Measurements from ENCODE around the gene MTOR.
"Not testable (repeated sequence)": the region's sequence is repeated elsewhere in the genome, so short reads cannot be mapped to it uniquely, and the experiment has no call there.

Gene MTOR

DNA sequence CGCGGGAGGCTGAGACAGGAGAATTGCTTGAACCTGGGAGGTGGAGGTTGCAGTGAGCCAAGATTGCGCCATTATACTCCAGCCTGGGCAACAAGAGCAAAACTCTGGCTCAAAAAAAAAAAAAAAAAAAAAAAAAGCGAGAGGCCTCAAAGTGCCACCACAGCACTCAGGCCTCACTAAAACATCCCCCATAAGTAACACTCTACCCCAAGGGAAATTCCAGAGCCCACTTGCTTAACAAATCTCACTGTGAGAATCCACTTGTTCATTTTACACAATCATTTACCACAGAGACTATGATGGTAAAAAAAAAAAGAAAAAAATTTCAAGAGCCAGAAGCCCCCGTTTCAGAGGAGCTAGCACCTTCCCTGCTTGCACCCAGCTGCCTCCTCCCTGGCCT is 136.4 kb downstream of the MTOR start:
- DNase-seq (ENCODE audit: low read depth in 2 of 3, low spot score in 1 of 3): no peak

DNA sequence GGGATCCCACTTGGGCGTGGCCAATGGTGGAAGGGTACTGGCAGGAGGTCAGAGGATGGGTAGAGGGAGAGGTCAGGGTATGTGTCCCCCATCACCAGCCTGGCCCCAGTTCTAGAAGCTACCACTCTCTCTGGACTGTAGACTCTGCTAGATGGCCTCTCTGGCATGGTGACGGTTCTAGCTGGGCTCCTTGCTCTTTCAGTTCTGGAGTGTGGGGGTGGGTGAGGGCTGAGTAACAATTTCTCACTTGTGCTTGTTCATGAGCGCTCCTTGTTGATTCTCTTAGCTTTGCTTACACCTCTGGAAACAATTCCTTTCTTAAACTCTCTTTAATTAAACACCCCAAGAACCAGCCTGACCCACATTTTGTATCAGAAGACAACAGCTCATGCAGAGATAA is 137.4 kb downstream of the MTOR start:
- no peak for DNase-seq (ENCODE audit: low read depth in 2 of 3, low spot score in 1 of 3)

DNA sequence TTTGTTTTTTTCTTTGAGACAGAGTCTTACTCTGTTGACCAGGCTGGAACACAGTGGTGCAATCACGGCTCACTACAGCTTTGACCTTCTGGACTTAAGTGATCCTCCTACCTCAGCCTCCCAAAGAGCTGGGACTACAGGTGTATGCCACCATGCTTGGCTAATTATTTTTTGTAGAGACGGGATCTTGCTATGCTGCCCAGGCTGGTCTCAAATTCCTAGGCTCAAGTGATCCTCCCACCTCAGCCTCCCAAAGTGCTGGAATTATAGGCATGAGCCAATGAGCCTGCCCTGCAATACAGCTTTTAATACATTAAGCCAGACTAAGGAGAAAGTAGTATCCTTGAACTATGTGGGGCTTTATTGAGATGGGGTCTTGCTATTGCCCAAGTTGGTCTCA is 146.0 kb downstream of the MTOR start:
- DNase-seq (ENCODE audit: low read depth in 2 of 3, low spot score in 1 of 3): no peak

DNA sequence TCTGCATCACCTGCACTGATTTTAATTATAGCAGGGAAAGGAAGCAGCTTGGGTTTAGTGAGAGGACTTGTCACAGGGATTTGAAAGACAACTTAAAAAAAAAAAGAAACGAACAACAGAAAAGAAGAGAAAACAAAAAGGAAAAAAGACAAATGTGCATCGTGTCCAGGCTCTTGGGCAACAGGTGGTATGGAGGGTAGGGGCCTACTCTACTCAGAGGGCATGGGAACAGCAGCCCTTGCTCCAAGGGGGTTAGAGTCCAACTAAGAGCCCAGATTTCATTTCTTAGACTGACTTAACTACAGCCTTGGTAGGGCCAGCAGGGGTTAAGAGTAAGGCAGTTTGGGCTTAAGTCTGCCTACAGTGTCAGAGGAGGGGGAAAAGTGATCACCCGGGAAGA is 147.4 kb downstream of the MTOR start:
- DNase-seq (ENCODE audit: low read depth in 2 of 3, low spot score in 1 of 3): no peak

DNA sequence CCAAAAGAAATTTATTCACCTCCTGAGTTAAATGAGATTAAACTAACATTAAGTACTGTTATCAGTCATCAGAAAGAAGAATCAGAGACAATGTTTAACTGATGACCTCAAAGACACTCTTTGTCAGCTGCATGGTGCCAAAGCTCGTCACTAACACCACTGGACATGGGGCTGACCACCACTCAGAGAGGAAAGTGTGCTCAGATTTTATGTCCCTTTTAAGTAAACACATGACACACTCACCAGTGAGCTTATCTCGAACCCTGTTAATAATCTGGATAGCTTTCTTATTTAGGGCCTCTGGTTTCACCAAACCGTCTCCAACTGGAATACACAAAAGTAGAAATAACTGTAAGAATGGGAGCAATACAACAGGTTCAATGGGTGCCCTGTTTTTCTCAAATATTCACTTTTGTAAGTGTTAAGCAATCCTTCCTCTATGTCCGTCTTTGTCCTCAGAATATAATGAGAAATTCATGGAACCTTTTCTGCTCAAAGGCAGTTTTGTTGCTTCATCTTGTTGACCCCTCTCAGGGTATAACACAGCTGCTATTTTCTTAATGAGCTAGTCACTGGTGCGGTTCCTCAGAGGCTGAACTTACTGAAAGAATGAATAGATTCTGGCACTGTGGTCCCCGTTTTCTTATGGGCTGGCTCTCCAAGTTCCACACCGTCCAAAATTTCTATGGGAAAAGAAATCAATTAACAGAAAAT is 153.1 kb downstream of the MTOR start:
- no peak for DNase-seq (ENCODE audit: low read depth in 2 of 3, low spot score in 1 of 3)

DNA sequence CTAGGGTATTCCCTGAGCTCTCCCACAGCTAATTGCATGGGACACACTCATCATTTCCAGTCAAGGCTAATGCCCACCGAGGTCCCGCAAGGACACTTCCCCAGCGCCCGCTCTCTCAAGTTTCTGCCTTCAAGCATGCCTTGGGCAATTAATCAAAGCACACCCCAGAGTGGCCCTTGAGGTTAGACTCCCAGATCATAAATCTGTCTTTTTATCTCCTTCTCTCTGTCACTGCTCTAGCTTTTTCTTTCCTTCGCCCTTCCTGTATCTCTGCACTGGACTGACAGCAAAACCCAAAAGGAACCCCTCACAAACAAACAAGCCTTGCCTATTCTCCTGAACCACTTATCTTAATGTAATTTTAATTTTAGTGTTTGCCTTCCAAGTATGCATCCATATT is 154.8 kb downstream of the MTOR start:
- DNase-seq (ENCODE audit: low read depth in 2 of 3, low spot score in 1 of 3): no peak

DNA sequence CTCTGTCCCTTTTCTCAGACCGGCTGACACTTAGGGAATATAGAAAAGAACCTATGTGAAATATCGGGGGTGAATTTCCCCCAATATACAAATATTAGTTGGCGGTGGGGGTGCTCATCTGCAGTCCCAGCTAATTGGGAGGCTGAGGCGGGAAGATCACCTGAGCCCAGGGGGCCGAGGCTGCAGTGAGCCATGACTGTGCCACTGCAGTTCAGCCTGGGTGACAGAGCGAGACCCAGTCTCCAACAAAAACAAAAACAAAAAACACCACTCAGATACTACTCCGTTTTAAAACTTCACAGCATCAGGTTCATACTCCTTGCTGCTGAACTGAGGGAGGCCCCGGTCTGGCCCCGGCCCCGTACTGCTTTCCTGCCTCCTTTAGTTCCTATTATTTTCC is 156.8 kb downstream of the MTOR start:
- no peak for DNase-seq (ENCODE audit: low read depth in 2 of 3, low spot score in 1 of 3)

DNA sequence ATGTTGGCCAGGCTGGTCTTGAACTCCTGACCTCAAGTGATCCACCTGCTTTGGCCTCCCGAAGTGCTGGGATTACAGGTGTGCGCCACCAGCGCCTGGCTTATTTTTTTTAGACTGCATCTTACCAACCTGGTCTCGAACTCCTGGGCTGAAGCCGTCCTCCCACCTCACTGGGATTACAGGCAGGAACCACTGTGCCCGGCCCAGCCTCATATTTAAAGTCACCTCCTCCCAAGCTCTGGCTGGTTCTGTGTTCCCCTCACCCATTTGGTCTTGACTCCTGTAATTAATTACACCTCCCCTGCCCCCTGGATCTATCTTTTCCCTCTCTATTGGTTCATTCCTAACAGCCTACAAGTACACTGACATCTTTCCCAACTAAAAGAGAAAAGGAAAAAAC is 161.0 kb downstream of the MTOR start:
- no peak for DNase-seq (ENCODE audit: low read depth in 2 of 3, low spot score in 1 of 3)

DNA sequence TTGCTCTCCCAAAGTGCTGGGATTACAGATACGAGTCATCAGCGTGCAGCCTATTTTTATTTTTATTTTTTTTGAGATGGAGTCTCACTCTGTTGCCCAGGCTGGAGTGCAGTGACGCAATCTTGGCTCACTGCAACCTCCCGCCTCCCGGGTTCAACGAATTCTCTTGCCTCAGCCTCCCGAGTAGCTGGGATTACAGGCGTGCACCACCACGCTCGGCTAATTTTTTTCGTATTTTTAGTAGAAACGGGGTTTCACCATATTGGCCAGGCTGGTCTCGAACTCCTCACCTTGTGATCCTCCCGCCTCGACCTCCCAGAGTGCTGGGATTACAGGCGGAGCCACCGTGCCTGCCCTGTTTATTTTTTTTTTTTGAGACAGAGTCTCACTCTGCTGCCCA is 161.5 kb downstream of the MTOR start:
- DNase-seq (ENCODE audit: low read depth in 2 of 3, low spot score in 1 of 3): not testable (repeated sequence)

DNA sequence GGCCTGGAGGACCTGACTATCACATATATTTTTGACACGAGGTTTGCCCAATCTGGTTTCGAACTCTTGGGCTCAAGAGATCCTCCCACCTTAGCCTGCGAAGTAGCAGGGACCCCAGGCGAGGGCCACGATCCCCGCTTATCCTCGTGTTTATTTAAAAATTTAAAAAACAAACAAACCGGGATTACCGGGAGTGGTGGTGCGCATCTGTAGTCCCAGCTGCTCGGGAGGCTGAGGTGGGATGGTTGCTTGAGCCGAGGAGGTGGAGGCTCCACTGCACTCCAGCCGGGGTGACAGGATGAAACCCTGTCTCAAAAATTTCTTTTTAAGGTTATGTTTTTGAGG is 162.2 kb downstream of the MTOR start:
- no peak for DNase-seq (ENCODE audit: low read depth in 2 of 3, low spot score in 1 of 3)

DNA sequence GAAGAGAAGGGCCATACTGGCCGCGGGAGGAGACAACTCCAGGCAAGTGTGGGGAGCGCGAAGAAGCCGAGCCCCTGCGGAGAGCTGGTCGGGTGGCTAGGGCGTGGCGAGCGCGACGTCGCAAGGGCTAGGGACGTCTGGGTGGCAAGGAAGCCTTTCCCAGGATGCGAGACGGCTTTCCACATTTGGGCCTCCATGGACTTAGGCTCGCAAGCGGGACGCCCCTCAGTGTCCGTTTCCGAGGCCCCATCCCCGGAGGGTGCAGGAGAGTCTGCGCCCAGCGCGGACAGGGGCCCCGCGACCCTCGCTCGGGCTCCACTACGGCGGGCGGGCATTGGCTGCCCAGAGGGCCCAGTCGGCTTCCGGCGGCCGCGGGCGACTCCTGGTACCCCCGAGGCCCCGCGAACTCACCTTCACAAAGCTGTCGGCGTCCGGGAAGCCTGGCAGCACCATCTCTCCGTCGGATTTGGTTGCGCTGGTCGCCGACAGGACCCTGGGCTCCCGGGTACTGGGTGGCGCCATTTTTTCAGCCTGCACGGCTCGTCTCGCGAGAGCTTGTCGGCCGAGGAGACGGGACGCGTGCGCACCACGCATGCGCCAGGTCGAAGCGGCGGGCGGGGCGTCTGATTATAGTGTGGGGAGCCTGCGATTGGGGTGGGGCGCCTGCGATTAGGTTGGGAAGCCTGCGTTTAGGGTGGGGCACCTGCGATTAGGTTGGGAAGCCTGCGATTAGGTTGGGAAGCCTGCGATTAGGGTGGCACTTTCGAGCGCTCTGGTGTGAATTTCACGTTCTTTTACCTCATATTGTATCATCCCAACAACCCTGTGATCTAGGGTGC is 162.8 kb downstream of the MTOR start, which contains the start of gene EXOSC10:
Gene EXOSC10, minus strand, starts transcription at position 560 of the 839 bp plus-strand sequence. Its CDS starts 38 bp downstream, at position 522.
- peak; percentile 92 to 93 (median 93) for DNase-seq (ENCODE audit: low read depth in 2 of 3, low spot score in 1 of 3)

DNA sequence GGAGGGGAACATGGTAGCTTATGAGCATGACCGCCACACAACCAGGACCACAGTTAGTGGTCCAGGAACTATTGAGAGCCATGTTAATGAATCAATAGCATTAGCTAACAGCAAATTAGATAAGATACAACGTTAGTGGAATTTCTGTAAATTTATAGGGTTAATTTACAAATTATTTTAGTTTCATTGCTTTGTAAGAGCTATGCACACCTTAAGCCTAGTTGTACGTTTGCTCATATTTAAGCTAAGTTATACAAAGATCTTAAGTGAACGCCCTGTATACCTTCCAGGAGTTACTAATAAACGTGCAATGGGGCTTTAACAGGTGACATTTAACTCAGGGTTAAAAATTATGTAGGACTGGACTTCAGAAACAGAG is 163.4 kb downstream of the MTOR start:
- no peak for DNase-seq (ENCODE audit: low read depth in 2 of 3, low spot score in 1 of 3)

DNA sequence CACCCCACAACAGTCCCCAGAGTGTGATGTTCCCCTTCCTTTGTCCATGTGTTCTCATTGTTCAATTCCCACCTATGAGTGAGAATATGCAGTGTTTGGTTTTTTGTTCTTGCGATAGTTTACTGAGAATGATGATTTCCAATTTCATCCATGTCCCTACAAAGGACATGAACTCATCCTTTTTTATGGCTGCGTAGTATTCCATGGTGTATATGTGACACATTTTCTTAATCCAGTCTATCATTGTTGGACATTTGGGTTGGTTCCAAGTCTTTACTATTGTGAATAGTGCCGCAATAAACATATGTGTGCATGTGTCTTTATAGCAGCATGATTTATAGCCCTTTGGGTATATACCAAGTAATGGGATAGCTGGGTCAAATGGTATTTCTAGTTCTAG is 178.6 kb downstream of the MTOR start:
- DNase-seq (ENCODE audit: low read depth in 2 of 3, low spot score in 1 of 3): not testable (repeated sequence)

DNA sequence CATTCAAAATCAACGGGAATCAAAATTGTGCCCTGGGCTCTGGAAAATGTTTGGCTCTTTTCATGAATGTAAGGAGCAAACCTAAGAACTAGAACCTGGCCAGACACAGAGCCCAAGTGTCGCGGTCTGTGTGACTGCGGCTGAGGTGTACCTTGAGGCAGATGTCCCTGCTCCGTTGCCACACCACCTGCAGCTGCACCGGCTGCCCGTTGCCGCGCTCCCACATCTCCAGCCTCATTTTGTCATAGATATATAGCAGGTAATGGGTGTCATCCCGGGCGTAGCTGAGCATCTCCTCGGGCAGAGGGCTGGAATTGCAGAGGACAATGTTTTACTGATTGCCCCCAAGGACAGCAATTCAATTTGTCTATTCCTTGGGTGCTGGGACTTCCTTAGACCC is 181.4 kb downstream of the MTOR start:
- DNase-seq (ENCODE audit: low read depth in 2 of 3, low spot score in 1 of 3): no peak

DNA sequence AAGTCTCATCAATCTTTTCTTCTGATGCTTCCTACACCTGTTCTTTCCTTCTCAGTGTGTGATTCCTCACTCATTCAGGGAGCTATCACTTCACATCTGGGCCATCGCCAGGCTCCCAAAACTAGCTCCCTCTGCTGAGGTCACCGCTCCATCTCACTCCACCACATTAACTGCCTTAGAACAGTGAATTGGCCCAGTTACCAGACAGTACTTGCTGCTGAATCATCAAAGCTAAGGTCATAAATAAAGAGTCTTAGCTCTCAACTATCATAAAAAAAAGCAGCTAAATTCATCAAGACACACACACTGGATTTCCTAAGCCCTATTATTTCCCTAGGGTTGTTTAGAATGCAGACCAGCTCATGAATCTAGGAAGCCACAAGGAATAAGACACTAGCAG is 183.7 kb downstream of the MTOR start:
- DNase-seq (ENCODE audit: low read depth in 2 of 3, low spot score in 1 of 3): no peak

DNA sequence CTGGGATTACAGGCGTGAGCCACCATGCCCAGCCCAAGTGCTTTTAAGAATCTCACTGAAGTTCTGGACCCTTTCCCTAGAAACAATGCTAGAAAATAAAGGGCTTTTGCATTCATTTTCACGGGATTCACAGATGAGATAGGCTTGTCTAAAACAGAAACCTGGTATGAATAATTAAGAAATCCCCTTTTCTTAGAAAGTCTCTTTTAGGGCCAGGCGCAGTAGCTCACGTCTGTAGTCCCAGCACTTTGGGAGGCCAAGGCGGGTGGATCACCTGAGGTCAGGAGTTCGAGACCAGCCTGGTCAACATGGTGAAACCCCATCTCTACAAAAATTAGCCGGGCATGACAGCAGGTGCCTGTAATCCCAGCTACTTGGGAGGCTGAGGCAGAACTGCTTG is 189.0 kb downstream of the MTOR start:
- DNase-seq (ENCODE audit: low read depth in 2 of 3, low spot score in 1 of 3): not testable (repeated sequence)

DNA sequence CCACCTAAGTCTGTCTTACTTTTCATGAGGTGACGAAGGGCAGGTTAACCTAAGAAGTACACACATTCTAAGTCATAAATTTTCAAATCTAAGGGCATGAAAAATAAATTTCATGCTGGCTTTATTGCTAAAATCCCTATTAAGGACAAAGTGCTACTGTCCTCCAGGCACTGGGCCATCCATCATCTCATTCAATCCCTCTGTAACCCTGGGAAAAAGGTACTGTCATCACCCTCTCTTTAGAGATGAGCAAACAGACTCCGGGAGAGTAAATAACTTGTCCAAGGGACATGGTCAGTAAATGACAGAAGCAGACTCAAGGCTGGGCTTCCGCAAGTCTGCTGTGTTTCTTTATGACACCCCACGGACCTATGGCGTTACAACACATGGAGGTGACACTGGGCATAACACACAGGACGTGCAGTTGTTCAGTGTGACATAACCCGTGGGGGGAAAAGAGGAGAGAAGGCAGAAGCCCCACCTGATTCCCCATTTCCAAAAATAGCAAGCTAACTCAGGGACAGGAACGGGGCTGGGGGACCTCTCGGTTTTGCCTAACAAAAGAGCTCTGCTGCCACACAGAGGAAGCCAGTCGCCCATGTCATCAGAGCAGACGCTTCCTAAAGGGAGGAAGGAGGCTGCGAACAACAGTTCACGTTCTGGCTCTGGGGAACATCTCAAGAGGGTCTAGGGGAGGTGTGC is 190.0 kb downstream of the MTOR start:
- DNase-seq (ENCODE audit: low read depth in 2 of 3, low spot score in 1 of 3): no peak

DNA sequence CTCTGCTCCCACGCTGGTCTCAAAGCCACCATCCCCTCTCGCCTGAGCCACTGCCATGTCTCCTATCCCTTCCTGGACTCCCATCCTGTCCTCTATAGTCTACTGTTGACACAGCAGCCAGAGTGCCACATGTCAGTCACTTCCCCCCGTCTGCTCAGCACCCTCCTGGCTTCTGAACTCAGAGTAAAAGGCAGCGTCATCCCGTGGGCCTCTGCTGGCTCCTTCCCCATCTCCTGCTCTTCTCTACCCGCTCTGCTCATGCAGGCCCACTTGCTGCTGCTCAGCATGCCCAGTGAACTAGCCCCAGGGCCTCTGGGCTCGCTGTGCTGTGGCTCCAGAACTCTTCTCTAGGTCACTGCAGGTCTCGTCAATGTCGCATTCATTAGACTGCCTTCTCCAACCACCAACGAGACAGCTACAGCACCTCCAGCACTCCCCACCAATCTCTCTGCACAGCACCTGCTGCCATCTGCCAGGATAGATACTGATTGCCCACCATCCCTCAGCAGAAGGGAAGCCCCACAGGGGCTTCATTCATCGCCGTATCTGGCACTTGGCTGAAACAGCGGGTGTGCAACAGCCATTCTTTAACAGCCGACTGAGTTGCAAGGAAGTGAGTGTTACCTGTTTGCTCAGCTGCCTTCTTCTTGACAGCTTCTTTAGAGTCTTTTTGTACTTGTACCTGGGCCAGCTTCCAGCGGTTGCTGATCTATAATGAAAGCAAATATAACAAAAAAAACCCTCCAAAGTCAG is 190.7 kb downstream of the MTOR start:
- no peak for DNase-seq (ENCODE audit: low read depth in 2 of 3, low spot score in 1 of 3)

DNA sequence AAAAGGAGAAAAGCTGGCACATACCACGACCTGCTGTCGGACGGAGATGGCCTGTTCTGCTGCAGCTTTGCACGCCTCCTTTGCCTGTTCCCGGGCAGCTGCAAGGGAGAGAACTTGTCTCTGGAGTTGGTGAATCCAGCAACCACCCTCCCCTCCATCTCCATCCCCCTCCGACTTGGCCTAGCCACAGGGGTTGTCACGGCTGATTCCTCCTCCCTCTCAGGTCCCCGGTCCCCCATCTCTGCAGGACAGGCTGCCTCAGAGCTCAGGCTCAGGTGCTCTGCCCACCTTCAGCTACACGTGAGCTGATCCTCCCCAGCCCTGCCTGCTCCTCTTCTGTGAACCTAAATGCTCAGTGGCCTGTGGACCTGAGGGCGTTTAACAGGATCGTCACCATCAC is 191.5 kb downstream of the MTOR start:
- DNase-seq (ENCODE audit: low read depth in 2 of 3, low spot score in 1 of 3): no peak

DNA sequence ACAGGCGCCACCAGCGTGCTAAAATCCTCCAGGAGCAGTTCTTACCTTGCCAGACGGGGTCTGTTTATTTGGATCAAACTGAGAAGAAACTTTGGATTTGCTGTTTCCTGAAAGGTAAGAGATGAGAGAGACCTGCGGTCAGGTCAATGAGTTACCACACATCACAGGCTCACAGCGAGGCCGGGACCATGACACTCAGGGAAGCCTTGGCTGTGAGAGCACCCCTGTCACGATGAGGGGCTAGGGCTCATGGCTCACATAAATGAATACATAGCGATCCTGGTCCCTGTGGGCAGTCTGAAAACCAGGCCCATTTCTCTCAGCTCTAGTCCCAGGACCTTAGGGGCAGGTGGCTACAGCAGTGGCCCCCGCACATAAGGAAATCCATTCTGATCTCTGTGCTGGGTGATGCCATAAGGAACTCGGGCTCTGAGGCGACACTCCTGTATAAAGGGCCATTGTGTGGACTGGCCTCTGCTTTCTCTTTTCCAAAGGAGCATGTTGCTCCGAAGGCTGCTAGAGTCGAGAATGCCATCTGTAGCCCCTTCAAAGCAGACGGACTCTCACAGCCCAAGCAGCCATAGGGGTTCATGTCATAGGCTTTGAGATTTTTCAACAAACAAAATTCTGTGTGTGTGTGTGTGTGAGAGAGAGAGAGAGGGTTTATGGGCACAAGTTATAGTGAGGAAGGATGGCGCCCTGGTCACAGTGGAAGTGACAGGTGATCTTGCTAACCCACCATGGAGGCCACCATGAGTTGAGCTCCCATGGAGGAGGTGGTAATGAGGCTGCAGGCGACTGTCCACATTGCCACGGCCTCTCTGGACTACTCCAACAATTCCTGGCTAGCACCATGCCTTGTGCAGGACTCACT is 193.5 kb downstream of the MTOR start:
- no peak for DNase-seq (ENCODE audit: low read depth in 2 of 3, low spot score in 1 of 3)
